HG02623 (cell line): ENCODE results near the gene CCDC7.
"Not testable (repeated sequence)": the region's sequence is repeated elsewhere in the genome, so short reads cannot be mapped to it uniquely, and the experiment has no call there.

Source experiments
- ATAC-seq: cut with Tn5 transposase; IDR thresholded peaks from one replicate; pipeline ENCODE4 v1.9.1; 2021; ENCODE audit warnings: moderate library complexity; ENCODE audit not compliant: unreplicated experiment

The CCDC7 gene

GRCh38 chr10:32865170-32865569 lies 419.2 kb downstream of the CCDC7 start:
- ATAC-seq: no peak

- ATAC-seq: no peak
These were observed 432.0 kb downstream of the CCDC7 start for GRCh38 chr10:32877915-32878314.

- ATAC-seq: no peak
These were observed 432.7 kb downstream of the CCDC7 start for GRCh38 chr10:32878646-32879045.

DNA sequence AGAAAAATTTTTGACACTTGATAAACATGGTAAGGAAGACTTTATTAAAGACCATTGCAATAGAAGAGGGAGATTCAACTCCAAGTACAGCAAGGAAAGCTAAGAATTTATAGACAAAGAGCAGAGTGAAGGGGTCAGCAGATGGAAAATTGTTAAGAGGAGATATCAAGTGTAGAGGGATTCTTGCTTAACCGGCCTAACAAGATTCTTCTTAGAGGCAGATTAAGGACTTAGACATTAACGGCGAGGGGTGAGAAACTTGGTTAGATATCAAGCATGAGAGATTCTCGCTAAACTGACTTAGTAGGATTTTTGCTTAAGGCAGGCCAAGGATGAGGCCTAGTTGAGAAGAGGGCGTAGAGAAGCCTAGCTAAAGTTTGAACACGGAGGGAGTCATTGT lies 436.1 kb downstream of the CCDC7 start:
- ATAC-seq: no peak

DNA sequence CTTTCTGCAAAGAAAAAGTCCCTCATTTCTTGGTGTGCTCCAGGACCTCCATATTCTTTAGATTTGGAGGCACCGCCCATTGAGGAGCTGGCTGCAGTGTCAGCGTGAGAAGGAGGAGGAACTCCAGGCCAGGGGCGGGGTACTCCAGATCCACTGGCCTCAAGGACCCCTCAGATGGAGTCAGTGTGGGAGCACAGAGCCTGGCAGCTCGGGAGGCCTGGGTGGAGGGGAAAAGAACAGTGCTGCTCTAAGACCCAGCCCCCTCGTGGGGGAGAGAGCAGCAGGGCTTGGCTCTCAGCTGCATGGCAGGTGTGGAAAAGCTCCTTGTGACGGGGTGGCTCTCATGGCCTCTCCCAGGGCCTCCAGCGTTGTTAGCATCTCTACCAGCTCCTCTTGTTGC lies 441.5 kb downstream of the CCDC7 start:
- ATAC-seq: no peak

DNA sequence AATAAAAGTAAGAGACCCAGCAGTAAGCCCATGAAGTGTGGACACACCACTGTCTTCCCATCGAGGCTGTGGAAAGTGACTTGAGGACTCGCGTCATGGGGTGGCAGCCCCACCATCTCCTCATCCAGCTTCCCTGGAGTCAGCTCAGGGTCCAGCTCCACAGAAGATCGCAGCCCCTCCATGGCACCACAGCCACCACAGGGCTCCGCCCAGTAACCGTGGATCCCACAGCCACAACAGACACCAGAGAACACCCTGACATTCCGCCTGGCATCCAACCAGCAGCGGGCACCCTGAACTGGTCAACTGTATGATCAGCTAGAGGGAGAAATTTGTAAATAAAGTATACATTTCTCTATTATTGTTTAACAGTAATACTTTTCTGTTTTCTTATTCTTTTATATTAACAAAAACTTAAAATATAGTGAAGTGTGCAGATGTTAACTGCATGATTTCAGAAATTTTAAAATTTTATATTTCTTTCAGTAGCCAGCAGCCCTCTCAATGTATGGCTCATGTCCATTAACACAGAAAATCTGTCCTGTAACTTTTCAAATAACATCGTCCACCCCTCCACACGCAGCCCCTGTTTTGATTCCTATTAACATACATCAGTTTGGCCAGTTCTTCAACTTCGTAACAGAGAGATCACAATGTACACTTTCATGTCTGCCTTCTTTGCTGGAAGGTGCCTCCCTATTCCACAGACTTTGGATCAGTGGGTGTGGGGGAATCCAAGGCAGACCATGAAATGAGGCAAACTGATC lies 442.4 kb downstream of the CCDC7 start:
- no peak for ATAC-seq

- no peak for ATAC-seq
These were observed 443.8 kb downstream of the CCDC7 start for GRCh38 chr10:32889631-32890212.

- ATAC-seq: no peak
These were observed 444.5 kb downstream of the CCDC7 start for GRCh38 chr10:32890444-32890843.

GRCh38 chr10:32891261-32891660 lies 445.3 kb downstream of the CCDC7 start:
- ATAC-seq: no peak

DNA sequence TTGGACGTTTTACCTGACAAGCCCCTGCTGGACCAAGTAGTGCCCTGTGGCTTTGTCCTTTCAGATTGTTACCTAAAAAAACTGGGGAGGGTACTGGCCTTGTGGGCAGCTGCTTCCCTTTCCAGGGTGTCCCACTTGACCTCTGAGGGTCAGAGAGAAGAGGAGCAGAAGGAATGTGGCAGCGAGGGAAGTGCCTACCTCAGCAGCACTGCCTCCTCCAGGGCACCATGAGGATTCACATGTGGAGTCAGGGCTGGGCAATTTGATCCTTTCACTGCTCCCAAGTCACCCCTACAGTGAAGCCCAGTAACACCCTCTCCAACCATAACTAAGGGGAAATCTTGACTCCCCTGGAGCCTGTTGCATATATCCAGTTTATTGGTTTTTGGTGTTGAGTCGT lies 447.5 kb downstream of the CCDC7 start:
- ATAC-seq: no peak

DNA sequence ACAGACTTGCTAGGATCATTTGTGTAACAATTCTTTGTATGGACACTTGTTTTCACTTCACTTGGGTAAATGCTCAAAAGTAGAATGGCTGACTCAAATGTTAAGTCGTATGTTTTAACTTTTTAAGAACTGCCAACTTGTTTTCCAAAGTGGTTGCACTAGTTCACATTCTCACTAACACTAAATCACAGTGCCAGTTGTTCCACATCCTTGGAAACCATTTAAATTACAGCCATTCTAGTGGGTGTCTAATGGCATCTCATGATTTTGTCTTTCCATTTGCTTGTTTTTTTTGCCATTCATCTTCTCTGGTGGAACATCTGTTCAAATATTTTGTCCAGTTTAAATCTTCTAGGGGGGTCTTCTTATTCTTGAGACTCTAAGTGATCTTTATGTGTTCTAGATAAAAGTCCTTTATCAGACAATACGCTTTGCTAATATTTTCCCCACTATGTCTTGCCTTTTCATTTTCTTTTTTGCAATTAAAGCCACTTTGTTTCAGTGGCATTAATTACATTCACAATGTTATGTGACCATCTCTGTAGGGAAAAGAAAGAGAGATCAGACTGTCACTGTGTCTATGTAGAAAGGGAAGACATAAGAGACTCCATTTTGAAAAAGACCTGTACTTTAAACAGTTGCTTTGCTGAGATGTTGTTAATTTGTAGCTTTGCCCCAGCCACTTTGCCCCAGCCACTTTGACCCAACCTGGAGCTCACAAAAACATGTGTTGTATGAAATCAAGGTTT lies 448.1 kb downstream of the CCDC7 start:
- no peak for ATAC-seq

DNA sequence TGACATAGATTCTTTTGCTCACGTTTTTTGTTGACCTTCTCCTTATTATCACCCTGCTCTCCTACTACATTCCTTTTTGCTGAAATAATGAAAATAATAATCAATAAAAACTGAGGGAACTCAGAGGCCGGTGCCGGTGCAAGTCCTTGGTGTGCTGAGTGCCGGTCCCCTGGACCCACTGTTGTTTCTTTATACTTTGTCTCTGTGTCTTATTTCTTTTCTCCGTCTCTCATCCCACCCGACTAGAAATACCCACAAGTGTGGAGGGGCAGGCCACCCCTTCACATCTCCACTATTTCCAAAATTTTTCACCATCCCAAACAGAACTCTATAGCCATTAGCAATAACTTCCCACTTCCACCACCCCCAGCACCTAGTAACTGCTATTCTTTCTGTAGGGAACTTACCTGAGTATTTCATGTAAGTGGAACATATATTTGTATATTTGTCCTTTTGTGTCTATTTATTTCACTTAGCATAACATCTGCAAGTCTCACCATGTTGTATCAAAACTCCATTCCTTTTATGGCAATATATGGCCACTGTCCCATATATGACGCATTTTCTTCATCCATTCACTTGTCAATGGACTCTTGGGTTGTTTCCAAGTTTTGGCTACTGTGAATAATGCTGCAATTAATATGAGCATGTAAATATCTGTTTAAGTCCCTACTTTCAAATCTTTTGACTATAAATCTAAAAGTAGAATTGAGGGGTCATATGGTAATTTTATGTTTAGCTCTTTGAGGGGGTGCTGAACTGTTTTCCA lies 449.4 kb downstream of the CCDC7 start:
- ATAC-seq: not testable (repeated sequence)

DNA sequence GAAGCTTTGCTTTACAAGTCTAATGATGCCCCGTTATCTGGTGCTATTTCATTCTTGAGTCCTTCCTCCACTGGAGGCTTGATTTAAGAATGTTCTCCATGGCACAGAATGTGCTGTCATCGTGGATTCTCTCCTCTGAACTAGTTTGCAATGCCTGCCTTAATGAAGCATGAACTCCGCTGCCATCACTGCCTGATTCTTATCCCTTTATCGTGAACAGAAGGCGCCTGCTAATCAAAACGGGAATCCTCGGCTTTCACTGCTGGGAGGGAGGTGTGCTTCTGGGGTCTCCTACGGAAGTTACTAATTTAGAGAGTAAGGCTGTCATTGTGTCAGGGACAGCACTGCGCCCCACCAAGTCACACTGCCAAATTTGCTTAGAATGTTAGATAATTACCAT lies 455.9 kb downstream of the CCDC7 start:
- no peak for ATAC-seq

GRCh38 chr10:32905466-32905865 lies 459.5 kb downstream of the CCDC7 start:
- no peak for ATAC-seq

GRCh38 chr10:32906595-32906994 lies 460.7 kb downstream of the CCDC7 start:
- no peak for ATAC-seq

DNA sequence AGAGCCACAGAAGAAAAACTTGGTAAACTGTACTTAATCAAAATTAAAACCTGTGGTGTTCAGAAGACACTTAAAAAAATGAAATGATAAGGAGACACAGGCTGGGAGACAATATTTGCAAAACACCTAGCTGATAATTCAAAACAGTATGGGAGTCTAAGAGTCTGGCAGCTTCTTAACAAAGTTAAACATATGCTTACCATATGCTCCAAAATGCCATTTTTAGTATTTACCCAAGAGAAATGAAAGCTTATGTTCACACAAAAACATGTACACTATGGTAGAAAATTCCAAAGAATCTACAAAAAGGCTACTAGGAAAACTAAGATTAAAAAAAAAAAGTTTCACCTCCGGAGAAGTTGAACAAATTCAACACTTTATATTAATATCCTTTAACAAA lies 463.5 kb downstream of the CCDC7 start:
- no peak for ATAC-seq

- not testable (repeated sequence) for ATAC-seq
These were observed 464.0 kb downstream of the CCDC7 start for GRCh38 chr10:32909970-32910369.

- no peak for ATAC-seq
These were observed 465.5 kb downstream of the CCDC7 start for GRCh38 chr10:32911285-32912016.

DNA sequence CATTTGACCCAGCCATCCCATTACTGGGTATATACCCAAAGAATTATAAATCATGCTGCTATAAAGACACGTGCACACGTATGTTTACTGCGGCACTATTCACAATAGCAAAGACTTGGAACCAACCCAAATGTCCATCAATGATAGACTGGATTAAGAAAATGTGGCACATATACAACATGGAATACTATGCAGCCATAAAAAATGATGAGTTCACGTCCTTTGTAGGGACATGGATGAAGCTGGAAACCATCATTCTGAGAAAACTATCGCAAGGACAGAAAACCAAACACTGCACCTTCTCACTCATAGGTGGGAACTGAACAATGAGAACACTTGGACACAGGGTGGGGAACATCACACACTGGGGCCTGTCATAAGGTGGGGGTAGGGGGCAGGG lies 471.9 kb downstream of the CCDC7 start:
- not testable (repeated sequence) for ATAC-seq

- ATAC-seq: no peak
These were observed 476.2 kb downstream of the CCDC7 start for GRCh38 chr10:32922170-32922569.

DNA sequence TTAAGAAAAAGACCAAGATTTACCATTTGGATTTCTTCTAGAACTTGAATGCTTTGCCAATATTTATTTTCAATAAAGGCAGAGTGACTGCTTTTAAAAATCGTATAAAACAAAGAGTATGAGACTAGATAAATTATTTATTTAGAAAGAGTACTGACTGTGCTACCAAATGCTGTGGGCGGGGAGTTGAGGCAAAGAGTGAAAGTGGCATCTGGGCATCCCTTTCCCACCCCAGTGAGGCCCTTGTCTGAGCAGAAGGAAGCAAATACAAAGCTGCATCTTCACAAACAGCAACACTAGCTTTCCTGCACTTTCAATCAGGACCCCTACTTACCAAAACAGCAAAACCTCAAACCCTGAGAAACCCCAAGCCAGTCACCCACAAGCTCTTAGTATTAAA lies 477.2 kb downstream of the CCDC7 start:
- ATAC-seq: no peak
